HL-60 (cell line): ENCODE results near the gene FREM2.

Source experiments
- REST ChIP-seq: IDR thresholded peaks from 2 replicates; pipeline ENCODE4 v1.6.1; 2012; ENCODE audit warnings: low read depth; ENCODE audit not compliant: insufficient replicate concordance
- TF ChIP-seq, protein P1 (sequence below): IDR thresholded peaks from one replicate; pipeline ENCODE4 v1.5.1; 2011; ENCODE audit warnings: low read length, control low read depth, inconsistent platforms; ENCODE audit not compliant: insufficient read depth

DNA sequence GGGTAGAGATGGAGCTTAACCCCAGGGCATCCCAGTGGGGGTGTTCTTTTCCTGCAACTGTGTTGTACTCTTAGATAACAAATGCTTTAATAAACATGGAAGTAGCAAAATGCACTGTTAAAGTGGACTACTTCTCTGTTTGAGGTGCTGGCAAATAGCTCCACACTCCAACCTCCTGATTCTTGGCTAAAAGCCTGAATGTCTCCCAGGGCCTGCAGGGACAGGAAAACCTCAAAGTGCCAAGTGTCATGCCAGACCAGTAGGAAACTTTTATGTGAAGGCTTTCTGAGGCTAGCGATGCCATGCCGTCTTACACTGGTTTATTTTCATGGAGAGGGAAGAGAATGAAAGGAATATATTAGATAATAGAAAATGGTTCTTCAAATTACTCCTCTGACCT, 6.8 kb downstream of the FREM2 start:
- TF ChIP-seq, protein P1, sequence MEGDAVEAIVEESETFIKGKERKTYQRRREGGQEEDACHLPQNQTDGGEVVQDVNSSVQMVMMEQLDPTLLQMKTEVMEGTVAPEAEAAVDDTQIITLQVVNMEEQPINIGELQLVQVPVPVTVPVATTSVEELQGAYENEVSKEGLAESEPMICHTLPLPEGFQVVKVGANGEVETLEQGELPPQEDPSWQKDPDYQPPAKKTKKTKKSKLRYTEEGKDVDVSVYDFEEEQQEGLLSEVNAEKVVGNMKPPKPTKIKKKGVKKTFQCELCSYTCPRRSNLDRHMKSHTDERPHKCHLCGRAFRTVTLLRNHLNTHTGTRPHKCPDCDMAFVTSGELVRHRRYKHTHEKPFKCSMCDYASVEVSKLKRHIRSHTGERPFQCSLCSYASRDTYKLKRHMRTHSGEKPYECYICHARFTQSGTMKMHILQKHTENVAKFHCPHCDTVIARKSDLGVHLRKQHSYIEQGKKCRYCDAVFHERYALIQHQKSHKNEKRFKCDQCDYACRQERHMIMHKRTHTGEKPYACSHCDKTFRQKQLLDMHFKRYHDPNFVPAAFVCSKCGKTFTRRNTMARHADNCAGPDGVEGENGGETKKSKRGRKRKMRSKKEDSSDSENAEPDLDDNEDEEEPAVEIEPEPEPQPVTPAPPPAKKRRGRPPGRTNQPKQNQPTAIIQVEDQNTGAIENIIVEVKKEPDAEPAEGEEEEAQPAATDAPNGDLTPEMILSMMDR: no peak
- TF ChIP-seq REST: no peak
